ENCODE data around the gene OLFM4. TPM values are rescaled to one million over a fixed set of nuclear protein-coding genes. Genes with fewer than 3 reads are reported as not detected.

OLFM4 gene, protein sequence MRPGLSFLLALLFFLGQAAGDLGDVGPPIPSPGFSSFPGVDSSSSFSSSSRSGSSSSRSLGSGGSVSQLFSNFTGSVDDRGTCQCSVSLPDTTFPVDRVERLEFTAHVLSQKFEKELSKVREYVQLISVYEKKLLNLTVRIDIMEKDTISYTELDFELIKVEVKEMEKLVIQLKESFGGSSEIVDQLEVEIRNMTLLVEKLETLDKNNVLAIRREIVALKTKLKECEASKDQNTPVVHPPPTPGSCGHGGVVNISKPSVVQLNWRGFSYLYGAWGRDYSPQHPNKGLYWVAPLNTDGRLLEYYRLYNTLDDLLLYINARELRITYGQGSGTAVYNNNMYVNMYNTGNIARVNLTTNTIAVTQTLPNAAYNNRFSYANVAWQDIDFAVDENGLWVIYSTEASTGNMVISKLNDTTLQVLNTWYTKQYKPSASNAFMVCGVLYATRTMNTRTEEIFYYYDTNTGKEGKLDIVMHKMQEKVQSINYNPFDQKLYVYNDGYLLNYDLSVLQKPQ
- total RNA-seq, result not detected

DNA sequence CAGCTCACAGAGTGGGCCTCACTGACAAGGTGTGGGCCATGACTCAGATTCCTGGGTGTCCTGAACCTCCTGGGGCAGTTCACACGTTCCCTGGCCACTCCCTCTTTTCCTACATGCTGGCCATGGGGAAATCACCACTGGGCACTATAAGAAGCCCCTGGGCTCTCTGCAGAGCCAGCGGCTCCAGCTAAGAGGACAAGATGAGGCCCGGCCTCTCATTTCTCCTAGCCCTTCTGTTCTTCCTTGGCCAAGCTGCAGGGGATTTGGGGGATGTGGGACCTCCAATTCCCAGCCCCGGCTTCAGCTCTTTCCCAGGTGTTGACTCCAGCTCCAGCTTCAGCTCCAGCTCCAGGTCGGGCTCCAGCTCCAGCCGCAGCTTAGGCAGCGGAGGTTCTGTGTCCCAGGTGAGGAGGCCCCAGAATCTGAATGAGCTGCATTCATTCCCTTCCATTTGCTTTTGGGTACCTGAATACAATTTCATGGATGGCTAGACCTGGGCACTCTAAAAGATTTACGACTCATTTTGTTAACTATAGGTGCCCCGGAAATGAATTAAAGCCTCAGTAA lies at the start of gene OLFM4:
Gene OLFM4 (plus strand): TSS at position 177 of the 567 bp plus-strand sequence. CDS start 24 bp downstream, at position 201.
- TF ChIP-seq, protein P1, sequence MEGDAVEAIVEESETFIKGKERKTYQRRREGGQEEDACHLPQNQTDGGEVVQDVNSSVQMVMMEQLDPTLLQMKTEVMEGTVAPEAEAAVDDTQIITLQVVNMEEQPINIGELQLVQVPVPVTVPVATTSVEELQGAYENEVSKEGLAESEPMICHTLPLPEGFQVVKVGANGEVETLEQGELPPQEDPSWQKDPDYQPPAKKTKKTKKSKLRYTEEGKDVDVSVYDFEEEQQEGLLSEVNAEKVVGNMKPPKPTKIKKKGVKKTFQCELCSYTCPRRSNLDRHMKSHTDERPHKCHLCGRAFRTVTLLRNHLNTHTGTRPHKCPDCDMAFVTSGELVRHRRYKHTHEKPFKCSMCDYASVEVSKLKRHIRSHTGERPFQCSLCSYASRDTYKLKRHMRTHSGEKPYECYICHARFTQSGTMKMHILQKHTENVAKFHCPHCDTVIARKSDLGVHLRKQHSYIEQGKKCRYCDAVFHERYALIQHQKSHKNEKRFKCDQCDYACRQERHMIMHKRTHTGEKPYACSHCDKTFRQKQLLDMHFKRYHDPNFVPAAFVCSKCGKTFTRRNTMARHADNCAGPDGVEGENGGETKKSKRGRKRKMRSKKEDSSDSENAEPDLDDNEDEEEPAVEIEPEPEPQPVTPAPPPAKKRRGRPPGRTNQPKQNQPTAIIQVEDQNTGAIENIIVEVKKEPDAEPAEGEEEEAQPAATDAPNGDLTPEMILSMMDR (IDR thresholded peaks at IDR 0.05), result no peak

DNA sequence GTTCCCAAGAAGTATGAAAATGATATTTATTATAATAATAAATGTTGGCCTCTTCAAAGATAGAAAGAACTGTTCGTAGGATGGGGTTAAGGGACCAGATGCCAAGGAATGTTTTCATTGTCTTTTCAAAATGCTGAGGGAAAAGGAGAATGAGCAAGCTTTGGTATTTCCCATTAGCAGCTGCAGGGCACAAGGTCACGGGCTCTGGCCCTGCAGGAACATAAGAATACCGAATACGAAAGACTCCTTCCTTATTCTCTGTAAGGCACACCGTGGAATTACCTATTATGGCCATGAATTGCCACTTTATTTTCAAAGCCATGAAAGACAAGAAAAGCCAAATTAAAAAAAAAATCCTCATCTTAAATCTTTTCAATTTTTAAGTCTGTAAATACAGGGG lies 49.6 kb upstream of the OLFM4 start:
- no peak overlapping the region for H3K4me3 ChIP-seq
- intact Hi-C loops (cut with DNase I), result no loop called here
- H3K4me1 ChIP-seq, result no peaks in the 10 kb centered on the region
- no peaks in the 10 kb centered on the region for H3K27me3 ChIP-seq
- TF ChIP-seq, protein P1 (IDR thresholded peaks at IDR 0.05), result no peak
- no peaks in the 10 kb centered on the region for H3K36me3 ChIP-seq
- H3K9me3 ChIP-seq, result no peaks in the 10 kb centered on the region
- no peak for DNase-seq (ENCODE audit: low spot score in 2 of 2)
- H3K27ac ChIP-seq, result no peak overlapping the region

More for the DNA sequence above, at the start of gene OLFM4:
- Histone ChIP-seq H3K27ac (no peak within 1 kb of the TSS), H3K36me3 (no peaks in the 10 kb centered on the region), H3K27me3 (no peaks in the 10 kb centered on the region), H3K9me3 (no peaks in the 10 kb centered on the region), H3K4me3 (no peak within 1 kb of the TSS), H3K4me1 (no peaks in the 10 kb centered on the region)
- intact Hi-C loops (cut with DNase I), result no loop called here
- DNase-seq (ENCODE audit: low spot score in 2 of 2), result no peak

DNA sequence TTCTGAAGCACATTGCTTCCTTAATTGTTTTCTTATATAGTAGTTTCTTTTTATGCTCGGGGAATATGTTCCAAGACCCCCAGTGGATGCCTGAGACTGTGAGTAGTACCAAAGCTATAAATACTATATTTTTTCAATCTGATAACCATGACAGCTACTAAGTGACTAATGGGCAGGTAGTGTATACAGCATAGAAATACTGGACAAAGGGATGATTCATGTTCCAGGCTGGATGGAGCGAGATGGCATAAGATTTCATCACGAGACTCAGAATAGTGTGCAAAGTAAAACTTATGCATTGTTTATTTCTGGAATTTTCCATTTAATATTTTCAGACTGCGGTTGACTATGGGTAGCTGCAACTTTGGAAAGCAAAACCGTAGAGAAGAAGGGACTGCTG lies 47.9 kb upstream of the OLFM4 start:
- no peak for DNase-seq (ENCODE audit: low spot score in 2 of 2)
- intact Hi-C loops (cut with DNase I), result no loop called here
- Histone ChIP-seq H3K27ac (no peak overlapping the region), H3K36me3 (no peaks in the 10 kb centered on the region), H3K4me3 (no peak overlapping the region), H3K4me1 (no peaks in the 10 kb centered on the region), H3K9me3 (no peaks in the 10 kb centered on the region), H3K27me3 (no peaks in the 10 kb centered on the region)
- TF ChIP-seq, protein P1 (IDR thresholded peaks at IDR 0.05), result no peak

DNA sequence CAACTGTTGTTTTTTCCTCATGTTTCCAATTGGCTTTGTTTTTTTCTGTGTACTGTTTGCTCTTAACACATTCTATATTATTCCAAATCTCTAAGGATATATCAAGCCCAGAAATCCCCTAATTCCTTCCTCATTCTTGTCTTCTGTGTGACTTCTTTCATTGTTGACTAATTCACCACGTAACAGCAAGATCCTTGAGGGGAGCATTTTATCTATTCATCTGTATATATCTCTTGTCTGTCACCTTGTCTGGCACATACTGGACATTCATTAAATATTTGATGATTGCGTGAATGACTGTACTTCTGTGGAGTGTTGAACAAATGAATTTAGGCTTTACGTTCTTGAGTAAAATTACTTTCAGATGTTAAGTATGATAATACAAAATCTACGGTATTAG lies 44.8 kb upstream of the OLFM4 start:
- Histone ChIP-seq H3K36me3 (no peaks in the 10 kb centered on the region), H3K27me3 (no peaks in the 10 kb centered on the region), H3K9me3 (no peaks in the 10 kb centered on the region), H3K4me3 (no peak overlapping the region), H3K27ac (no peak overlapping the region), H3K4me1 (no peaks in the 10 kb centered on the region)
- intact Hi-C loops (cut with DNase I), result no loop called here
- TF ChIP-seq, protein P1 (IDR thresholded peaks at IDR 0.05), result no peak
- DNase-seq (ENCODE audit: low spot score in 2 of 2), result no peak

DNA sequence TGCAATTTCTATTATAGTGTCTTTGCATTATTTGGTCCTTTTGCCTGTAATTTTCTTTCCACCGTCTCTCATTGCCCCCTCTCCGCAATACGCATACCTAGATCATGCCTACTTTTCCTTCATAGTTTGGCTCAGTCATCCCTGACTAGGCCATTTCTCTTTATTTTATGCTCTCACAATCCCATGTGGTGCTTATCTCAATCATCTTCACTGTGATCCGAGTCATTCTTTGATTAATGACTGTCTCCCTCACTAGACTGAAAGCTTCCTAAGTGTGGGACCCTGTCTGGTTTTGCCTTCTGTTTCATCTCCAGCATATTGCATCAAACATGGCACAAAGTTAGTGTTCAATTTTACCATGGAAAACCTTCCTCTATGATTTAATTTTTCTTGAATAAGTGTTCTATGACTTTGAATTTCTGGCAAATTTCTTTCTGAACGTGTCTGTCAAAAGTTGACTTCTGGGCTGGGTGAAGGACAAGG lies 43.7 kb upstream of the OLFM4 start:
- no peaks in the 10 kb centered on the region for H3K36me3 ChIP-seq
- intact Hi-C loops (cut with DNase I), result no loop called here
- no peaks in the 10 kb centered on the region for H3K4me1 ChIP-seq
- H3K27ac ChIP-seq, result no peak overlapping the region
- H3K27me3 ChIP-seq, result no peaks in the 10 kb centered on the region
- DNase-seq (ENCODE audit: low spot score in 2 of 2), result no peak
- H3K4me3 ChIP-seq, result no peak overlapping the region
- TF ChIP-seq, protein P1 (IDR thresholded peaks at IDR 0.05), result no peak
- H3K9me3 ChIP-seq, result no peaks in the 10 kb centered on the region
